HPDE6-E6E7 (cell line): Measurements from ENCODE around the gene ARMH4.

Experiments used
- DNase-seq: peaks from one replicate; pipeline ENCODE4 v3.0.0; 2011; ENCODE audit warnings: missing footprints; ENCODE audit errors: extremely low spot score

Gene ARMH4, protein sequence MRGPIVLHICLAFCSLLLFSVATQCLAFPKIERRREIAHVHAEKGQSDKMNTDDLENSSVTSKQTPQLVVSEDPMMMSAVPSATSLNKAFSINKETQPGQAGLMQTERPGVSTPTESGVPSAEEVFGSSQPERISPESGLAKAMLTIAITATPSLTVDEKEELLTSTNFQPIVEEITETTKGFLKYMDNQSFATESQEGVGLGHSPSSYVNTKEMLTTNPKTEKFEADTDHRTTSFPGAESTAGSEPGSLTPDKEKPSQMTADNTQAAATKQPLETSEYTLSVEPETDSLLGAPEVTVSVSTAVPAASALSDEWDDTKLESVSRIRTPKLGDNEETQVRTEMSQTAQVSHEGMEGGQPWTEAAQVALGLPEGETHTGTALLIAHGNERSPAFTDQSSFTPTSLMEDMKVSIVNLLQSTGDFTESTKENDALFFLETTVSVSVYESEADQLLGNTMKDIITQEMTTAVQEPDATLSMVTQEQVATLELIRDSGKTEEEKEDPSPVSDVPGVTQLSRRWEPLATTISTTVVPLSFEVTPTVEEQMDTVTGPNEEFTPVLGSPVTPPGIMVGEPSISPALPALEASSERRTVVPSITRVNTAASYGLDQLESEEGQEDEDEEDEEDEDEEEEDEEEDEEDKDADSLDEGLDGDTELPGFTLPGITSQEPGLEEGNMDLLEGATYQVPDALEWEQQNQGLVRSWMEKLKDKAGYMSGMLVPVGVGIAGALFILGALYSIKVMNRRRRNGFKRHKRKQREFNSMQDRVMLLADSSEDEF

GRCh38 chr14:58152014-58152857, at the start of gene ARMH4:
Gene ARMH4, minus strand, starts transcription at chr14:58152213. Its CDS starts 12,855 bp downstream, at chr14:58139358.
- peak; percentile 76 for DNase-seq

GRCh38 chr14:58200846-58201245, 48.8 kb upstream of the ARMH4 start:
- DNase-seq, result no peak

DNA sequence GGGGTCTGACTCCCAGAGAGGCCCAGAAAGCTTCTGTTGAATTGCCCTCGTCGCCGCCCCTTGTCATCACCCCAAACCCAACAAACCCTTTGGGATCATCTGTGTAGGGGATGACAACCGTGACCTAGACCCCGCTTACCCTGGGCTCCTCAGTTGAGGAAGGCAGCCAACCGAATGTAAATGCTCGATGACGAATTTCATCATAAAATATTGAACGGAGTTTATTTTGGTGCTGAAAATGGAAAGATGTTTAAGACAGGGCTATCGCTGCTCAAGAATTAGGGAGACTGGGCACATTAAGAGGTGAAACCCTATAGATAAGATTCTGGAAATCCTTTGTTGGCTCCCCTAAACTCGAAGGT, 48.4 kb upstream of the ARMH4 start:
- no peak for DNase-seq

- DNase-seq, result peak; percentile 79
Observed at GRCh38 chr14:58199726-58200479, 47.9 kb upstream of the ARMH4 start, which contains the start of gene ACTR10. Gene ACTR10, plus strand, starts transcription at chr14:58200149. Its CDS starts 69 bp downstream, at chr14:58200218.

DNA sequence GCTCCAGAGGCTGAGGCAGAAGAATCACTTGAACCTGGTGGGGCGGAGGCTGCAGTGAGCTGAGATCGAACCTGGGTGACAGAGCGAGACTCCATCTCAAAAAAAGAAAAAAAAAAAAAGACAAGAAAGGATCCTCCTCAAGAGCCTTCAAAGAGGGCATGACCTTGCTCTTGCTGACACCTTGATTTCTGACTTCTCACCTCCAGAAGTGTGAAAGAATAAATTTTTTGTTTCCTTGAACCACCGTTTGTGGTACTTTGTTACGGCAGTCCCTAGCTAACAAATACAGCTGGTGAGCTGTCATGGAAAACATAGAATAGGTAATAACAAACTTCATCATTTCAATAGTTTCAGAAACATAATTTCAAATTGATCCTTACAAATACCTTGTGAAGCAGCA, 46.1 kb upstream of the ARMH4 start:
- no peak for DNase-seq

DNA sequence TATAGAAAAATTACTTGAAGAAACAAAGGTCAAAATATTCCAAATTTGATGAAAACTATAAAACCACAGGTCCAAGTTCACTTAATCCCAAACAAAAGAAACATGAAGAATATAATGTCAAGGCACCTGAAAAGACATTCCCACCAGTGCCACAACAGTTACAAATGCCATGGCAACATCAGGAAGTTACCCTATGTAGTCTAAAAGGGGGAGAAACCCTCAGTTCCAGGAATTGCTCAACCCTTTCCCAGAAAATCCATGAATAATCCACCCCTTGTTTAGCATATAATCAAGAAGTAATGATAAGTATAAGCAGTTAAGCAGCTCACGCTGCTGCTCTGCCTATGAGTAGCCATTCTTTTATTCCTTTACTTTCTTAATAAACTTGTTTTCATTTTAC, 44.2 kb upstream of the ARMH4 start:
- DNase-seq, result no peak

DNA sequence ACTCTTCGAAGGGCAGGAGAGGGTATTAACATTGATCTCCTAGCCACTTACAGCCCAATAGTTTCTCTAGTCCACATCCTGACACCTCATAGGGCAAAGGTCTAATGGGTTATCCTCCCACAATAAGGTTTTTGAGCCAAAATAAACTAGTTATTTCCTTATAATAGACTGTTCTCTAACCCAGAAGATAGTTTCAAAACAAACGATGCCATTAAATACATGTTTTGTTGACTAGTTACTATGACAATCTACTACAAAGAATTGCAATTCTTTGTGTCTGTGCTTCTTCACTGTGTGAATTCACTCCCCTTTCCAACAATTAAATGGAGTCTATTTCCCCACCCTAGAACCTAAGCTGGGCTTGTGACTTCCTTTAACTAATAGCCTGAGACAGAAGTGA, 41.5 kb upstream of the ARMH4 start:
- DNase-seq, result no peak

DNA sequence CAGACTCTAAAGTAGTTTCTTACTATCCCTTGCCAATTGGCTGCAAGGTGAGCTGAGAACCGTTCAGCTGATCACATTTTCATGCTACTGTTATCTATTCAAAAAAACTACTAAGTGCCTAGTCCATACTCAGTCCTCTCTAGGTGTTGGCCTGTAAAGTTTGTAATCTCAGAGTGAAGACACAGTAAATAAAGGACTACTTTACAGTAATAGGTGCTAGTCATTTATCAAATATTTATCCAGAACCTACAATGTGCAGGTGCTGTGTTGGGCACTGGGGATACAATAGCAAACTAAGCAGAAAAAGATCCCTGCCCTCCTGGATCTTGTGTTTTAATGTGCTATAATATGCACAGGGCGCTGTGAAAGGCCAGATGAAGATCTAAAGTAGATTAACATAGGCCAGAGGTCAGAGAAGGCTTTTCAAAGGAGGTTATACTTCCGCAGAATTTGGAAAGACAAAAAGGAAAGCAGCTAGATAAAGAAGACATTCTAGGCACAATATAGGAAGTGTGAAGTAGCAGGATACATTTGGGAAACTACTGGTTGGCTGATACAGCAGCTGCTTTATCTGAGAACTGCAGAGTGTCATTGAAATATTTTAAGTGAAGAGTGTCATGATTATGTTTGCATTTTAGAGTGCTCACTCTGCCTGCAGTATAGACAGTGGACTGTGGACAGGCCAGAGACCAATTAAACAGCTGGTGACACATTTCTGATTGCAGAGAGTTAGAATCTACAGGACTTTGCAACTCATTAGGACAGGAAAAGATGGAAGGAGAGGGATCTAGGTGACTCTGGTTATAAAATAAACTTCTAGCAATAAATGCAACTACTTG, 40.0 kb upstream of the ARMH4 start:
- DNase-seq, result no peak

DNA sequence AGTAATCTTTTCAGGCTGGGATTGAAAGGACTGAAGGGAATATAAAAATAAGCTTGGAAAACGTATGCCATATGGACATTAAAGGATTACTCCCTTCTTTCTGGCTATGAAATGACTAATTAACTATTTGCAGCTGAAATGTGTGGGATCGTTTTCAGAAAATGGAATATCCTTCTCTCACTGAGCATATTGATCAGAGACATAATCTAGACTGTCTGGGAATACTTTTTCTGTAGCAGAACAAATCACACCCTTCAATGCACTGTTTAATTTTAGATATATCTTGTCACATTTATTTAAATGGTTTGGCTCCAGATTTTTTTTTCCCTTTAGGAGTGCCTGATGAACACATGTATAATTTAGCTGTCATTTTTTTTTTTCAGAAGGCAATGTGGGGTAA, 37.2 kb upstream of the ARMH4 start:
- DNase-seq, result no peak

DNA sequence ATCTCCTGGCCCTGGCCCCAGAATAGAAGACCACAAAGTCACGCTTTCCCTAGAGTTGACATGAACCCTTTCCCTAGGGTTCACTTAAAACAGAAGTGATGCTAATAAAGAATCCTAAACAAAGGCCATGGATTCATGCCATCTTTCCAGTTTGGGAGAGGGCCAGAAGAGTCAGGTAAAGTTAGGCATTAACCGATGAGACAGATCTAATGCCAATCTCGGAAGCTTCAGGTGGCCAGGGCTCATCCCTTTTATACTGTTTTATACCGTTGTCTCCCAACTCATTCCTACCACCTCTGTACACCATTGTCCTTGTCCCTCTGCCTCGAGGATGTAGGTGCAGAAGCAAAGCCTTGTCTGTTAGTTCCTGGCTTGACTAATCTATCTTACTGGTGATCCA, 25.1 kb upstream of the ARMH4 start:
- no peak for DNase-seq

DNA sequence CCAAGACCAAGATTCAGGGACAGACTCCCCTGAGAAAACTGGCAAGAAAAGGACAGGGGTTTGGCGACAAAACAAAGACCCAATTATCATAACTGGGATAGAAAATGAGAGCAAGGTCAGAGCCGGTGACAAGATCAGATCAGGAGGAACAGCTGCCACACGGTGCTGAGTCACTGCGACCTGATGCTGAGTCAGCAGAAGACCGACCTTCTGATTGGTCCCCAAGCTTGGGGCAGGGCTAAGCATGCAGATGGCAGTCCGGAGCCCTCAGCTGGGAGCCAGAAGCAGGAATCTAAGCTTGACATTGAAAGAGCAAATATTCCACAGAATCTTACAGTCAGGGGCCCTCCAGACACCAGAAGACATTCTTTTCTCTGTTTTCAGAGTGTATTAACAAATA, 19.1 kb upstream of the ARMH4 start:
- peak; percentile 90 for DNase-seq

DNA sequence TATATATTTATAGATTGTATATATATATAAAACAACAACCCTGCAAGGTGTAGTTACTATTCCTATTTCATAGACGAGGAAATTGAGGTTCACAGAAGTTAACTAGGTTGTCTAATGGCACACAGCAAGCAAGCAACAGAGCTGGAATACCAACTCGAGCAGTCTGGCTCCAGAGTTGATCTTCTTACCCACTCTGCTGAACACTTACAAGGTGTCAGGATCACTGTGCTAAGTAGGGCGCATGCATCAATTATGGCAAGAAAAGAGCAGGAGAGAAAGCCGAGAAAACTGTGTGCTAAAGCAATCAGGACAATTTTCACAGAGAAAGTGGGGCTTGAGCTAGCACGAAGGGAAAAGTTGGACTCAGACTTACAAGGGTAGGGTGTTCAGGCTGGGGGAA, 15.9 kb upstream of the ARMH4 start:
- DNase-seq, result no peak

DNA sequence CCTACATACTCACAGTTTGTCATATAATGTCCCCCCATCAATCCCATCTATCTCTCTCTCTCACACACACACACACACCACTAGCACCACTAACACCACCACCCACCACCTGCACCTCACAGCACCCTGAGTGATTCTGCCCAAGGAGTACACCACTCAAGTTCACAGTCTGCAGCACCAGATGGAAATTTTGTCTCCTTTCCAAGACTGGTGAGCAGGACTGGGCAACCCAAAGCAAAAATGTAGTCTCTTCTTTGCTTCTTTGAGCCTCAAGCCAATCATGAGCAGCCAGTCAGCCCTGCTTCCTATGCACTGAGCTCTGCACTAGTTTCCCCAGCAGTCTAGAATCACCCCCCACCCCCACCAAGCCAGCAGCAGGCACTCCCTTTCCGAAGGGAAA, 15.0 kb upstream of the ARMH4 start:
- no peak for DNase-seq

DNA sequence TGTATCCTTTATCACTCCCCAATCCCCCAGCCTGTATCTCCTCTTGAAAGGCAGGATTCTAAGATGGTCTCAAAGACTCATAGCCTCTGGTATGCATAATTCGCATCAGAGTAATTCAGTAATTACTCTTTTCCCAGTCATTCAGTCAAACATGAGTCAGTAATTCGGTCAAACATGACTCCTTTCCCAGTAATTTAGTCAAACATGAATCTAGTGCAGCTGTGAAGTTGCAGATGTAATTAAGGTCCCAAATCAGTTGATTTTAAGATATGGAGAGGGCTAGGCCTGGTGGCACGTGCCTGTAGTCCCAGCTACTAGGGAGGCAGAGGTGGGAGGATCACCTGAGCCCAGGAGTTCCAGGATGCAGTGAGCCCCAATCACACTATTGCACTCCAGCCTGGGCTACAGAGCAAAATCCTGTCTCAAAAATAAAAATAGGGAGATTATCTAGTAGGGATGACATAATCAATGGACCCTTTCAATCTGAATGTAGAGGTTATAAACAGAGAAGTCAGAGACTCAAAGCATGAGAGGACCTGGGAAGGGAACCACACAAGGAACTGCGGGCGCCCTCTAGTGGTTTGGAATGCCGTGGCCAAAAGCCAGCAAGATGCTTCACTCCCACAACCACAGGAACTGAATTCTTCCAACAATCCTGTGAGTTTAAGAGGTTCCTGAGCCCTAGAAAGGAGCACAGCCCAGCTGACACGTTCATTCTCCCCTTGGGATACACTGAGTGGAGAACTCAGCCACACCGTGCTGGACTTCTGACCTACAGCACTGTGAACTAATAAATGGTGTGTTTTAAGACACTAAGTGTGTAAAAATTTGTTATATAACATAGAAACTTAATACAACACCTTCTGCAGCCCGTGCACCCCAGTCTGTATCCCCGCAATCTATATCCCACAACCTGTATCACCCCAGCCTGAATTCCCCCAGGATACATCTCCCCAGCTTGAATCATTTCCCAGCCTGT, 14.3 kb upstream of the ARMH4 start:
- DNase-seq, result peak; percentile 51

- DNase-seq, result no peak
Observed at GRCh38 chr14:58160561-58160960, 8.5 kb upstream of the ARMH4 start.

DNA sequence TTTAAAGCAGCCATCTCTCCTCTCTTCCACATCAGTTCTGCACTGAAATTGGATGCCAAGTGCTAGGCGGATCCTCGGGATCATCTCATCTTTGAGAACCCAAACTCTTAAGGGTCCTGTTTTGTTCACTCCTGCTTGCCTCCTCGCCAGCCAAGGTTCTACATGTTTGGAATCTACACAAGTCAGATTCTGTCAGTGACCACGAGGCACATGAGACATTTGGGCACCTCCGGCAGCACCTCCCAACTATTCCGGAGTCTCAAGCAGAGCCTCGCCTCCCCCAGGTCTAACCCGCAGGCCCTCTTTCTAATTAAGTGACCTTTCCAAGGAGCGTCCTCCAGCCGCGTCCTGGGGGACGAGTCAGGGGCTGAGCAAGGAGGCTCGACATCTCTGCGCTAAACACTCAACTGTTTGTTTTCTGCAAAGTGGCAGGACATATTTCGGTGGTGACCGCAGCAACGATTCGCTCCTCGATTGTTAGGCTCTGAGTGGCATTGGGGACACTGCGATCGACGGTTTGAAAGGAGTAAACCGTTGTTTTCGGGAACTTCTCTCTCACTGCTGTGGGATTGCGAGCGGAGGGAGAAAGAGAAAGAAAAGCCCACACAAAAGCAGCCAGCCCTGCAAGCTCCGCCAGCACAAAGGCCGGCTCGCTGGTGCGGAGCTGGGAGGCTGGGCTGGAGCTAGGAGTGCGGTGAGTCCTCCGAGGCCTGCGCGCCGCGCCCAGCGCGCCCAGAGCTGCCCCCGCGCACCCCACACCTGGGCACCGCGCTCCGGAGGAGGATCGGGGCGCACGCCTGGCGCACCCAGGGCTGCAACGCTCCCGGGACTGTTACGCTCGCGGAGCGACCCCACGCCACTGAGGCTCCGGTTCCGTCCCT, 640 bp downstream of the ARMH4 start:
- DNase-seq, result no peak

- DNase-seq, result no peak
Observed at GRCh38 chr14:58150243-58150805, 1.7 kb downstream of the ARMH4 start.

GRCh38 chr14:58149196-58149595, 2.8 kb downstream of the ARMH4 start:
- DNase-seq, result no peak
